ENCODE results near the gene SLC27A5.
A peak's percentile ranks its signal among the peaks of the same experiment; 100 is the strongest.

Gene SLC27A5

GRCh38 chr19:58558066-58558622 is 46.4 kb upstream of the SLC27A5 start, which contains the start of gene UBE2M:
Gene UBE2M, minus strand, starts transcription at chr19:58558611. Its CDS starts 230 bp downstream, at chr19:58558381.
- TF ChIP-seq, protein P1, sequence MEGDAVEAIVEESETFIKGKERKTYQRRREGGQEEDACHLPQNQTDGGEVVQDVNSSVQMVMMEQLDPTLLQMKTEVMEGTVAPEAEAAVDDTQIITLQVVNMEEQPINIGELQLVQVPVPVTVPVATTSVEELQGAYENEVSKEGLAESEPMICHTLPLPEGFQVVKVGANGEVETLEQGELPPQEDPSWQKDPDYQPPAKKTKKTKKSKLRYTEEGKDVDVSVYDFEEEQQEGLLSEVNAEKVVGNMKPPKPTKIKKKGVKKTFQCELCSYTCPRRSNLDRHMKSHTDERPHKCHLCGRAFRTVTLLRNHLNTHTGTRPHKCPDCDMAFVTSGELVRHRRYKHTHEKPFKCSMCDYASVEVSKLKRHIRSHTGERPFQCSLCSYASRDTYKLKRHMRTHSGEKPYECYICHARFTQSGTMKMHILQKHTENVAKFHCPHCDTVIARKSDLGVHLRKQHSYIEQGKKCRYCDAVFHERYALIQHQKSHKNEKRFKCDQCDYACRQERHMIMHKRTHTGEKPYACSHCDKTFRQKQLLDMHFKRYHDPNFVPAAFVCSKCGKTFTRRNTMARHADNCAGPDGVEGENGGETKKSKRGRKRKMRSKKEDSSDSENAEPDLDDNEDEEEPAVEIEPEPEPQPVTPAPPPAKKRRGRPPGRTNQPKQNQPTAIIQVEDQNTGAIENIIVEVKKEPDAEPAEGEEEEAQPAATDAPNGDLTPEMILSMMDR (IDR thresholded peaks at IDR 0.05; ENCODE audit: control insufficient read depth, insufficient read depth, low read depth, low read length, missing control alignments), result no peak
- H3K4me3 ChIP-seq (ENCODE audit: control insufficient read depth, low read depth, low read length), result peak within 1 kb of the TSS; percentile 93
- no peak for DNase-seq (ENCODE audit: low read depth)

- TF ChIP-seq, protein P1 (IDR thresholded peaks at IDR 0.05; ENCODE audit: control insufficient read depth, insufficient read depth, low read depth, low read length, missing control alignments), result no peak
- H3K4me3 ChIP-seq (ENCODE audit: control insufficient read depth, low read depth, low read length), result peak overlapping the region; percentile 93
- no peak for DNase-seq (ENCODE audit: low read depth)
Measured at GRCh38 chr19:58557221-58558065, 45.7 kb upstream of the SLC27A5 start.

DNA sequence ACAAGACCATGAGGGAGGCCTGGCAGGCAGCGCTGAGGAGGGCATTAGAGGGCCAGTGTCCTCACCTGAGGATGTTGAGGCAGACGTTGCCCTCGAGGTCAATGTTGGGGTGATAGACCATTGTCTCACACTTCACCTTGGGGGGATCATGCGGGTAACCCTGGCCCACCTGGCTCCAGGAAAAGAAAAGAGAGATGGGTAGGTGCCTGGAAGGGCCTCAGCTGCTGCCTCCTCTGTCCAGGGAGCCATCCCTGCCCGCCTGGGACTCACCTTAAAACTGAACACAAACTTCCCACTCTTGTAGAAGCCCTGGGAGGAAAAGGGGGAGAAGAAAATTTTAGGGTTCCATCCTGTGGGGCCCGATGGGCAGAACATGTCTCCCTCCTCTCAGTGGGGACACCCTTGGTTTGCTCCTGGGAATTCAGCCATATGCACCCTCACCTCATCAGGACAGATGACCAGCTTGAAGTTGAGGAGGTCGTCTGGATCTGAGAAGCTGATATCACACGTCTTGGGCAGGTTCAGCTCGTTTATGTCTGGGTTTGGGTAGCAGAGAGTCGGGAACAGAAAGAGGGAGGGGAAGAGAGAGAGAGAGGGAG is 44.9 kb upstream of the SLC27A5 start:
- no peak for DNase-seq (ENCODE audit: low read depth)
- TF ChIP-seq, protein P1 (IDR thresholded peaks at IDR 0.05; ENCODE audit: control insufficient read depth, insufficient read depth, low read depth, low read length, missing control alignments), result no peak
- H3K4me3 ChIP-seq (ENCODE audit: control insufficient read depth, low read depth, low read length), result peak overlapping the region; percentile 93

DNA sequence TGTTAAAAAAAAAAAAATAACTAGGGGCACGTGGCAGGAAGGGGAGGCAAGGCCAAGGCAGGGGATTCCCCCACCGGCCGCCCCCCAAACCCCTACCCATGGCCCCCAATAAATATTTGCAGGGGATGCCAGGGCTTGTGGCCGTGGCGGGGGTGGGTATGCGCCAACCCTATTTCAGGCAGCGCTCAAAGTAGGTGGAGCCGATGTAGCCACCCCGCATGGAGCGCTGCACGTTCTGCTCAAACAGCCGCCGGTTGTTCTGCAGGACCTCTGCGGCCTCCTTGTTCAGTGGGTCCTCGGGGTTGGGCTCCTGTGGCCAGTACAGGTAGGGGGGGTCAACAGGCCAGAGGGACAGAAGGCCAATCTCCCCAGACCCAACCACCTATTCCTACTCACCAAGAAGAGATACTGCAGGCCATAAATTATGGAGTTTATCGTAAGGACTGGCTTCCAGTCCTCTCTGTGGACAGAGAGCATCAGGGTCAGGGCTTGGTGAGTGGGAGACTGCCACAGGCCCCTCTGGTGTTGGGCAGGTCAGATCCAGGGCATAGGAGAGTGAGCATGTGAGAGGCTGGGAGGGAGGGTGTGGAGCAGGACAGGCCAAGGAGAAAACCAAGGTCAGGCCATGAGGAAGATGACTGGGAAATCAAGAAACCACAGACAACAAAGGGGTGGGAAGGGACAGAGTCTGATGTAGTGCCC is 44.3 kb upstream of the SLC27A5 start:
- no peak overlapping the region; the same call in 1 of the 2 replicates for H3K4me3 ChIP-seq (ENCODE audit: control insufficient read depth, low read depth, low read length)
- TF ChIP-seq, protein P1 (IDR thresholded peaks at IDR 0.05; ENCODE audit: control insufficient read depth, insufficient read depth, low read depth, low read length, missing control alignments), result no peak
- no peak for DNase-seq (ENCODE audit: low read depth)

GRCh38 chr19:58555369-58555885 is 43.6 kb upstream of the SLC27A5 start:
- TF ChIP-seq, protein P1 (IDR thresholded peaks at IDR 0.05; ENCODE audit: control insufficient read depth, insufficient read depth, low read depth, low read length, missing control alignments), result no peak

More at GRCh38 chr19:58555369-58555885, 43.6 kb upstream of the SLC27A5 start:
- no peak for DNase-seq (ENCODE audit: low read depth)
- peak overlapping the region; percentile 81 for H3K4me3 ChIP-seq (ENCODE audit: control insufficient read depth, low read depth, low read length)
